Measurements from ENCODE around the gene ABHD4.
"Not testable (repeated sequence)": the region's sequence is repeated elsewhere in the genome, so short reads cannot be mapped to it uniquely, and the experiment has no call there.

Gene ABHD4

DNA sequence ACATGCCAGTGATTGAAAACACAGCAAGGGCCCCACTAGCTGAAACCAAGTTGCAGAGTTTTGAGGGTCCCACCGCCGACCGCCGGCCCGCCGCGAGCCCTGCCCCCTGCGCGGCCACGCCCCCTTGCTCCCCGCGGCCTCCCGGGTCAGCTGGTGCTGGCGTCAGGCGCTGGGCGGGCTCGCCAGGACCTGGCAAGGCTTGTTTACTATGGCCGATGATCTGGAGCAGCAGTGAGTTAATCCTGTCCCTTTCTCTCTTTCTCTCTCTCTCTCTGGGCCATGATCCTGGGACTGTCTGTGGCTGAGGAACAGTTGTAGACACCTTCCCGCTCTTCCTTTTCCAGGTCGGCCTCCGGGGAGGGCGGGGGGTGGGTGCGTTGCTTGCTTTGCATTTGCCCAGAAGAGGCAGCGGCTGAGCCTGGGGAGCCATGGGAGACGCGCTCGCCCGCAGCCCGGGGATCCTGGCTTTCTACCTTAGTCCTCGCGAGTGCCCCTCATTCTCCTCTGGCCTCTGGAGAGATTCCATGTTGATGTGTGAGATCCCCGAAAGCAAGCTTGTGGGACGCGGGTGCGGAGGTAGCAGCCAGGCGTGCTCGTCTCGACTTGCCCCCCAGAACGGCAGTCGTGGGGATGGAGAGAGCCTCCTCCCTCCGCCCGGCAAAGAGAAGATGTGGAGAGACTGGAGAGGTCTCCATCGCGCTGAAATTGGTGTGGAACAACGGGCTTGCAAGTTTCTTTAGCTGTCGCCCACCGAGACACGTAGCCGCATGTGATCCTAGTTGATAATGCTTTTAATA is at the start of gene ABHD4:
Gene ABHD4, plus strand, starts transcription at position 202 of the 797 bp plus-strand sequence. Its CDS starts 7 bp downstream, at position 209.
- DNase-seq (ENCODE audit: low read depth), result peak; percentile 70

DNA sequence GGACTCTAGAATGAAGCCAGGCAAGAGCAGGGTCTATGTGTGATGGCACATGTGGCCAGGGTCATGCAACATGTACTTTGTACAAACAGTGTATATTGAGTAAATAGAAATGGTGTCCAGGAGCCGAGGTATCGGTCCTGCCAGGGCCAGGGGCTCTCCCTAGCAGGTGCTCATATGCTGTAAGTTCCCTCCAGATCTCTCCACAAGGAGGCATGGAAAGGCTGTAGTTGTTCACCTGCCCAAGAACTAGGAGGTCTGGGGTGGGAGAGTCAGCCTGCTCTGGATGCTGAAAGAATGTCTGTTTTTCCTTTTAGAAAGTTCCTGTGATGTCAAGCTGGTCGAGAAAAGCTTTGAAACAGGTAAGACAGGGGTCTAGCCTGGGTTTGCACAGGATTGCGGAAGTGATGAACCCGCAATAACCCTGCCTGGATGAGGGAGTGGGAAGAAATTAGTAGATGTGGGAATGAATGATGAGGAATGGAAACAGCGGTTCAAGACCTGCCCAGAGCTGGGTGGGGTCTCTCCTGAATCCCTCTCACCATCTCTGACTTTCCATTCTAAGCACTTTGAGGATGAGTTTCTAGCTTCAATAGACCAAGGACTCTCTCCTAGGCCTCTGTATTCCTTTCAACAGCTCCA is 48.7 kb upstream of the ABHD4 start:
- no peak for DNase-seq (ENCODE audit: low read depth)

DNA sequence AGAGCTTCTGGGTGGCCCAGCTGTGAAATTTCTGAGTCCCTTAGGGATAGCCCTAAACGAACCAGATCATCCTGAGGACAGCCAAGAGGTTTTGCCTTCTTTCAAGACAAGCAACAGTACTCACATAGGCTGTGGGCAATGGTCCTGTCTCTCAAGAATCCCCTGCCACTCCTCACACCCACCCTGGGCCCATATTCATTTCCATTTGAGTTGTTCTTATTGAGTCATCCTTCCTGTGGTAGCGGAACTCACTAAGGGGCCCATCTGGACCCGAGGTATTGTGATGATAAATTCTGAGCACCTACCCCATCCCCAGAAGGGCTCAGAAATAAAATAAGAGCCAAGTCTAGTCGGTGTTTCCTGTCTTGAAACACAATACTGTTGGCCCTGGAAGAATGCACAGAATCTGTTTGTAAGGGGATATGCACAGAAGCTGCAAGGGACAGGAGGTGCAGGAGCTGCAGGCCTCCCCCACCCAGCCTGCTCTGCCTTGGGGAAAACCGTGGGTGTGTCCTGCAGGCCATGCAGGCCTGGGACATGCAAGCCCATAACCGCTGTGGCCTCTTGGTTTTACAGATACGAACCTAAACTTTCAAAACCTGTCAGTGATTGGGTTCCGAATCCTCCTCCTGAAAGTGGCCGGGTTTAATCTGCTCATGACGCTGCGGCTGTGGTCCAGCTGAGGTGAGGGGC is 48.0 kb upstream of the ABHD4 start:
- peak; percentile 67 for DNase-seq (ENCODE audit: low read depth)

DNA sequence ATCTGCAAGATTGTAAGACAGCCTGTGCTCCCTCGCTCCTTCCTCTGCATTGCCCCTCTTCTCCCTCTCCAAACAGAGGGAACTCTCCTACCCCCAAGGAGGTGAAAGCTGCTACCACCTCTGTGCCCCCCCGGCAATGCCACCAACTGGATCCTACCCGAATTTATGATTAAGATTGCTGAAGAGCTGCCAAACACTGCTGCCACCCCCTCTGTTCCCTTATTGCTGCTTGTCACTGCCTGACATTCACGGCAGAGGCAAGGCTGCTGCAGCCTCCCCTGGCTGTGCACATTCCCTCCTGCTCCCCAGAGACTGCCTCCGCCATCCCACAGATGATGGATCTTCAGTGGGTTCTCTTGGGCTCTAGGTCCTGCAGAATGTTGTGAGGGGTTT is 46.5 kb upstream of the ABHD4 start:
- DNase-seq (ENCODE audit: low read depth), result no peak

- DNase-seq (ENCODE audit: low read depth), result no peak
Observed at GRCh38 chr14:22552001-22552826, 45.9 kb upstream of the ABHD4 start.

GRCh38 chr14:22552827-22553076 is 45.3 kb upstream of the ABHD4 start:
- no peak for DNase-seq (ENCODE audit: low read depth)

DNA sequence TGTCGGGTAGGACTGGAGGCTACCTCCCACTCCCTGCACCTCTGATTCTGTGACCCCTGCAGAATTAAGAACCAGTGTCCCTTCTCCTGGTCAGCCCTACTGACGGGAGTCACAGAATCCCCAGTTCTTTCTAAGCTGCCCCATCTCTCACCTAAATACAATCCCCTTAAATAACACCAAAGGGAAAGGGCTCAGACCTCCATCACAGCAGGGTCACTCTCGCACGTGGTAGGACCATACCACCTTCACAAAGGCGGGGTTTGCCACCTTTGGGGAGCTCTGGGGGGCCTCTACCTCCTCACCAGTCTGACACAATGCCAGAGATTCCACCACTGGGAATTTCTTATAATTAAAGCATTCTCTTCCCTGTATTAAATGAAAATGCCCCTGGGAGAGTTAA is 44.7 kb upstream of the ABHD4 start:
- no peak for DNase-seq (ENCODE audit: low read depth)

GRCh38 chr14:22553861-22554497 is 44.1 kb upstream of the ABHD4 start:
- DNase-seq (ENCODE audit: low read depth), result not testable (repeated sequence)

DNA sequence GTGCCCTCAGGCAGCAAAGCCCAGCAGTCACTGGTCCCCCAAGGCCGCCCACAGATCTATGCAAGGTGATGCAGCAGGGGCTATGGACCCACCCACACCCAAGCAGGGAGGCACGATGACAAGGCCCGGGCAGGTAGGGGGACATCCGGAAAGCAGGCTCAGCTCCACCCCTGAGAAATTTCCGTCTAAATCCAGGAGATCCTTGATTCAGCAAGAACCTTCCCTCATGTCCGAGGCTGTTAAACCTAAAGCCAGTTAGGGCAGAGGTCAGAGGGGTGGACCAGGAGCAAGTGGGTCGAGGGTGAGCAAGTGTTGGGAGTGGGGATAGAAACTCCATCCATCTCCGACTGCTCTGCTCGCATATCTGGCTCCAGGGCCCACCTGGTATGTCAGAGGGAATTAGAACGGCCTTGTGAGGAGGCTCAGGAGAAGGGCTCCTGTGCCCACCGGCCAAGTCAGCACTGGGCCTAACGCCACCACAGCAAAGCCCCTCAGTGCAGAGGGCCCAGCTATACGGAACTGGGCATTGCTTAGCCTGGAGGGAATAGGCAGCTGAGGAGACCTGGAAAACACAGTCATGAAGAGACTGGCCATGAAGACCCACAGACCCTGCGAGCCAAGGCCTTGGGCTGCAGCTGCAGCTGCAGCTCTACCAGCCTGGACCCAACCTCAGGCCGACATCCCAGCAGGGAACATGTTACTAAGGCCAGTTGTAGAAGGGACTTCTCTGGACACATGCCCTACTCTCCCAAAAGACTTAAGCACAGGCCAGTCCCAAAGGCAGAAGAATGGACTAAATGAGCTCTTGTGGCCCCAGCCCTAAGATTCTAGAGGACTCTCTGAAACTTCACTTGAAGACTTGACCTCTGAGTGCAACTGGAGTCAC is 43.4 kb upstream of the ABHD4 start:
- no peak for DNase-seq (ENCODE audit: low read depth)

GRCh38 chr14:22555384-22556011 is 42.6 kb upstream of the ABHD4 start:
- no peak for DNase-seq (ENCODE audit: low read depth)

- DNase-seq (ENCODE audit: low read depth), result peak; percentile 72
Observed at GRCh38 chr14:22556021-22556989, 41.8 kb upstream of the ABHD4 start.

GRCh38 chr14:22556990-22557623 is 41.0 kb upstream of the ABHD4 start:
- DNase-seq (ENCODE audit: low read depth), result peak; percentile 75

- no peak for DNase-seq (ENCODE audit: low read depth)
Observed at GRCh38 chr14:22557846-22558220, 40.3 kb upstream of the ABHD4 start.

DNA sequence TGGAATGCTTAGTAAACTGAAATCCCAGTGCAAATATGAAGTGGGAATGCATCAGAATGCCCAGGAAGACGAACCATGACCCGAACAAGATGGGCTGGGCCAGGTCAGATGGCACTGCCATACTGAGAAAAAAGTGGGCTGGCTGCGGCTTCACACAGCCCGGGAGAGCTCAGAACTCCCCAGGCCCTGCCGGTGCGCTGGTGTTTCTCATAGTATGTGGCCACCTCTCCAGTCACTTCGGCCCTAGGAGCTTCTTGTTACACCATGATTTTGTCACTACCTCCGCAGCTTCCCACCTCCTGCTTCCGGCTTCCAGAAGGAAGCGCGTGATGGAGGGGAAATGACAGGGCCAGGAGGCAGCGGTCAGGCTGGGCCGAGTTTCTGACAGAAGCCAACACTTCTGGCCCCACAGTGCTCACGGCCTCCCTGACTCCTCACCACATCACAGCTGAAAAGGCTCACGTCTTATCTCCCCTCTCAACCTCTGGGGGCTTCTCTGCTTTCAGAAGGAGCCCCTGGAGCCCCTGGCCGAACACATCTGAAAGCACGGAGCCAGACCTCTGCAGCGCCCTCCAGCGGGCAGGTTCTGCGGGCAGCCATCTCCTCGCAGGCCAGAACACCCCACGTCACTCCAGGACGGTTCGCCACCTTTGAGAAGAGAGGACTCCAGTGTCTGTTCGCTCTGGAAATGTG is 39.7 kb upstream of the ABHD4 start:
- DNase-seq (ENCODE audit: low read depth), result no peak

- no peak for DNase-seq (ENCODE audit: low read depth)
Observed at GRCh38 chr14:22559041-22559440, 39.1 kb upstream of the ABHD4 start.

- DNase-seq (ENCODE audit: low read depth), result no peak
Observed at GRCh38 chr14:22560662-22561365, 37.3 kb upstream of the ABHD4 start.

DNA sequence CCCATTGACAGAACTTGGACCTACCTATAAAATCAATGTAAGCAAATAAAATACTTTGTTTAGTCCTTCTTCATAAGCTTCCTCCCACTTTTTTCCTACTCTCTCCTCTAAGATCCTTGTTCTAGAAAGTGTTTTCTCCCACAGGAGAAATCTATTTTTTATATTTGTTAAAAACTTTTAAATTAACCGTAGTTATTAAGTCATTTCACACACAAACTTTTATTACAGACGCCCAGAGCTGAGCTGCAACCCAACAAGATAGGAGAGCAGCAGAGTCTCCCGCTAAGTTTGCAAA is 36.8 kb upstream of the ABHD4 start:
- no peak for DNase-seq (ENCODE audit: low read depth)
